Upper lobe of right lung (tissue), 1 donor: ENCODE measurements around the gene FHIT. TPM values are rescaled to one million over a fixed set of nuclear protein-coding genes. Genes with fewer than 3 reads are reported as not detected.

Experiments used
- ATAC-seq: fragments of 200-7000 bp; cut with Tn5 transposase; one replicate; pipeline ENCODE4 v1.9.1; 2020; ENCODE audit warnings: mild to moderate bottlenecking, moderate library complexity
- DNase-seq: peaks from one replicate; pipeline ENCODE4 v3.0.0-alpha.2; 2020
- H3K27ac ChIP-seq: fragments of 200-600 bp; one replicate; pipeline ENCODE4 v1.8.0; 2022
- H3K27me3 ChIP-seq: fragments of 200-600 bp; one replicate; pipeline ENCODE4 v1.8.0; 2022; ENCODE audit warnings: mild to moderate bottlenecking
- H3K36me3 ChIP-seq: fragments of 200-600 bp; one replicate; pipeline ENCODE4 v1.8.0; 2022
- H3K4me1 ChIP-seq: fragments of 200-600 bp; one replicate; pipeline ENCODE4 v1.8.0; 2022
- H3K4me3 ChIP-seq: fragments of 200-600 bp; one replicate; pipeline ENCODE4 v1.8.0; 2022; ENCODE audit warnings: mild to moderate bottlenecking
- H3K9me3 ChIP-seq: fragments of 200-600 bp; one replicate; pipeline ENCODE4 v1.8.0; 2022
- CTCF ChIP-seq: fragments of 200-600 bp; IDR thresholded peaks from one replicate; pipeline ENCODE4 v1.8.0; 2022; ENCODE audit warnings: antibody characterized with exemption
- intact Hi-C: fragments of 100-400 bp; cut with DNase I; formaldehyde crosslinking; loops from one replicate; pipeline ENCODE4 v1.11.0; 2022
- long read RNA-seq: library from polyadenylated mRNA; unstranded; transcript quantifications from one replicate; pipeline ENCODE4 v2.0.0, GENCODE V29; 2021
- total RNA-seq: library from RNA; stranded (reverse); fragmentation: NEBNext Ultra II Directional; extraction: Animal tissue kit (Norgen Biotek cat#: 25700); gene quantifications from one replicate; pipeline ENCODE4 v1.2.1, GENCODE V29; 2021
- donor health status: DM: no; HTN: yes; CAD: no; lungs with severe emphysema.

Gene FHIT
- total RNA-seq = 9.6 TPM
- long read RNA-seq, partial matches to known transcripts = 0 of 10 reads
- long read RNA-seq, other reads (novel, unspliced or antisense) = 10 of 10 reads

GRCh38 chr3:61251174-61251972, at the start of gene FHIT:
TSS of gene FHIT (minus strand) at chr3:61251452.
- no peaks in the 10 kb centered on the region for H3K36me3 ChIP-seq
- DNase-seq = peak; percentile 97
- no peak for TF ChIP-seq CTCF
- H3K9me3 ChIP-seq = no peaks in the 10 kb centered on the region
- no peaks in the 10 kb centered on the region for H3K27me3 ChIP-seq
- H3K27ac ChIP-seq = peak within 1 kb of the TSS; percentile 80
- intact Hi-C loops = no loop called here
- peak; percentile 98 for ATAC-seq
- H3K4me3 ChIP-seq = peak within 1 kb of the TSS; percentile 79
- peaks cover 3% of the 10 kb centered on the region for H3K4me1 ChIP-seq

- no peaks in the 10 kb centered on the region for H3K4me1 ChIP-seq
- H3K9me3 ChIP-seq = no peaks in the 10 kb centered on the region
- no peaks in the 10 kb centered on the region for H3K27me3 ChIP-seq
- DNase-seq (no peak), ATAC-seq (no peak)
- no peak overlapping the region for H3K27ac ChIP-seq
- H3K4me3 ChIP-seq = no peak overlapping the region
- no peak for TF ChIP-seq CTCF
- H3K36me3 ChIP-seq = no peaks in the 10 kb centered on the region
- intact Hi-C loops = no loop called here
These were observed 49.5 kb upstream of the FHIT start for GRCh38 chr3:61300786-61301185.

- ATAC-seq = no peak
- H3K4me3 ChIP-seq = no peak overlapping the region
- H3K36me3 ChIP-seq = no peaks in the 10 kb centered on the region
- intact Hi-C loops = no loop called here
- H3K27me3 ChIP-seq = no peaks in the 10 kb centered on the region
- DNase-seq = no peak
- H3K27ac ChIP-seq = no peak overlapping the region
- no peaks in the 10 kb centered on the region for H3K9me3 ChIP-seq
- H3K4me1 ChIP-seq = no peaks in the 10 kb centered on the region
- TF ChIP-seq CTCF = no peak
These were observed 48.7 kb upstream of the FHIT start for GRCh38 chr3:61300006-61300380.

- Histone ChIP-seq H3K36me3 (no peaks in the 10 kb centered on the region), H3K4me1 (no peaks in the 10 kb centered on the region), H3K27me3 (no peaks in the 10 kb centered on the region), H3K27ac (no peak overlapping the region), H3K4me3 (no peak overlapping the region), H3K9me3 (no peaks in the 10 kb centered on the region)
- intact Hi-C loops = no loop called here
- no peak for TF ChIP-seq CTCF
- ATAC-seq = no peak
- DNase-seq = no peak
These were observed 48.2 kb upstream of the FHIT start for GRCh38 chr3:61299343-61300005.

- H3K27me3 ChIP-seq = no peaks in the 10 kb centered on the region
- no peak for TF ChIP-seq CTCF
- H3K36me3 ChIP-seq = no peaks in the 10 kb centered on the region
- intact Hi-C loops = no loop called here
- ATAC-seq = no peak
- H3K9me3 ChIP-seq = no peaks in the 10 kb centered on the region
- no peaks in the 10 kb centered on the region for H3K4me1 ChIP-seq
- DNase-seq = no peak
- H3K4me3 ChIP-seq = no peak overlapping the region
- H3K27ac ChIP-seq = no peak overlapping the region
These were observed 46.6 kb upstream of the FHIT start for GRCh38 chr3:61297821-61298220.
